NT2/D1 (cell line): Measurements from ENCODE around the gene FTCD.
"Not testable (repeated sequence)": the region's sequence is repeated elsewhere in the genome, so short reads cannot be mapped to it uniquely, and the experiment has no call there.

ENCODE experiments used
- DNase-seq: peaks from one replicate; pipeline ENCODE4 v3.0.0-alpha.2; 2011; ENCODE audit warnings: low read depth, low spot score
- H3K27me3 ChIP-seq: 2 replicates; pipeline ENCODE4 v1.6.0; 2011; ENCODE audit warnings: mild to moderate bottlenecking; ENCODE audit not compliant: insufficient read length, insufficient read depth
- H3K36me3 ChIP-seq: 2 replicates; pipeline ENCODE4 v1.6.1; 2011; ENCODE audit warnings: mild to moderate bottlenecking, low read length, mixed read lengths; ENCODE audit not compliant: insufficient read depth, insufficient read length
- H3K4me1 ChIP-seq: 2 replicates; pipeline ENCODE4 v1.5.1; 2011; ENCODE audit not compliant: insufficient read depth, insufficient read length
- H3K4me3 ChIP-seq: 2 replicates; pipeline ENCODE4 v1.5.1; 2011; ENCODE audit warnings: low read depth; ENCODE audit not compliant: insufficient read length
- H3K9ac ChIP-seq: 2 replicates; pipeline ENCODE4 v1.6.0; 2011; ENCODE audit warnings: low read depth; ENCODE audit not compliant: insufficient read length
- H3K9me3 ChIP-seq: 2 replicates; pipeline ENCODE4 v1.5.1; 2011; ENCODE audit warnings: mild to moderate bottlenecking, low read length; ENCODE audit not compliant: insufficient read depth
- SUZ12 ChIP-seq: IDR thresholded peaks from 2 replicates; pipeline ENCODE4 v1.6.1; 2011; ENCODE audit not compliant: insufficient read length, insufficient read depth; ENCODE audit errors: extremely low read depth
- YY1 ChIP-seq: IDR thresholded peaks from 2 replicates; pipeline ENCODE4 v1.6.1; 2011; ENCODE audit not compliant: insufficient read length, insufficient read depth
- ZNF274 ChIP-seq: IDR thresholded peaks from 2 replicates; pipeline ENCODE4 v1.6.1; 2011; ENCODE audit warnings: mild to moderate bottlenecking, low read depth, low read length

Gene FTCD

GRCh38 chr21:46111193-46111571 lies 44.2 kb downstream of the FTCD start:
- peaks cover 59% of the 10 kb centered on the region for H3K36me3 ChIP-seq
- H3K4me1 ChIP-seq, result peaks cover 15% of the 10 kb centered on the region
- DNase-seq, result no peak
- H3K9me3 ChIP-seq, result peaks cover 43% of the 10 kb centered on the region
- H3K4me3 ChIP-seq, result no peak overlapping the region
- H3K27me3 ChIP-seq, result no peaks in the 10 kb centered on the region
- TF ChIP-seq ZNF274 (no peak), YY1 (no peak), SUZ12 (no peak)
- H3K9ac ChIP-seq, result no peak overlapping the region

GRCh38 chr21:46110499-46111192 lies 44.7 kb downstream of the FTCD start:
- H3K27me3 ChIP-seq, result no peaks in the 10 kb centered on the region
- peaks cover 54% of the 10 kb centered on the region for H3K36me3 ChIP-seq
- peaks cover 48% of the 10 kb centered on the region for H3K9me3 ChIP-seq
- no peak for TF ChIP-seq YY1
- no peak for TF ChIP-seq ZNF274
- no peak for TF ChIP-seq SUZ12
- no peak overlapping the region for H3K4me3 ChIP-seq
- peaks cover 12% of the 10 kb centered on the region for H3K4me1 ChIP-seq
- DNase-seq, result no peak
- no peak overlapping the region for H3K9ac ChIP-seq

GRCh38 chr21:46109313-46110221 lies 45.8 kb downstream of the FTCD start:
- DNase-seq, result no peak
- no peak overlapping the region for H3K4me3 ChIP-seq
- peaks cover 53% of the 10 kb centered on the region for H3K9me3 ChIP-seq
- H3K36me3 ChIP-seq, result peaks cover 43% of the 10 kb centered on the region
- TF ChIP-seq YY1 (no peak), ZNF274 (no peak)
- peak overlapping the region; percentile 6 for H3K9ac ChIP-seq
- no peaks in the 10 kb centered on the region for H3K27me3 ChIP-seq
- H3K4me1 ChIP-seq, result peaks cover 12% of the 10 kb centered on the region

- no peaks in the 10 kb centered on the region for H3K27me3 ChIP-seq
- TF ChIP-seq SUZ12 (no peak), ZNF274 (no peak), YY1 (no peak)
- peaks cover 56% of the 10 kb centered on the region for H3K9me3 ChIP-seq
- no peak overlapping the region for H3K9ac ChIP-seq
- peaks cover 12% of the 10 kb centered on the region for H3K4me1 ChIP-seq
- no peak overlapping the region for H3K4me3 ChIP-seq
- peaks cover 37% of the 10 kb centered on the region for H3K36me3 ChIP-seq
- no peak for DNase-seq
These were observed 46.5 kb downstream of the FTCD start for GRCh38 chr21:46108827-46109312.

GRCh38 chr21:46107376-46107775 lies 48.0 kb downstream of the FTCD start:
- Histone ChIP-seq H3K9me3 (peaks cover 66% of the 10 kb centered on the region), H3K4me1 (peaks cover 12% of the 10 kb centered on the region), H3K36me3 (peaks cover 23% of the 10 kb centered on the region)
- H3K27me3 ChIP-seq, H3K9ac ChIP-seq, H3K4me3 ChIP-seq: not testable (repeated sequence)
- DNase-seq, result peak; percentile 75

- Histone ChIP-seq H3K4me1 (peaks cover 2% of the 10 kb centered on the region), H3K36me3 (peaks cover 8% of the 10 kb centered on the region), H3K9me3 (peaks cover 72% of the 10 kb centered on the region), H3K27me3 (peaks cover 2% of the 10 kb centered on the region), H3K9ac (no peak overlapping the region), H3K4me3 (no peak overlapping the region)
- no peak for DNase-seq
- no peak for TF ChIP-seq ZNF274
- no peak for TF ChIP-seq SUZ12
- no peak for TF ChIP-seq YY1
These were observed 51.3 kb downstream of the FTCD start for GRCh38 chr21:46104104-46104503.

- Histone ChIP-seq H3K4me1 (peaks cover 6% of the 10 kb centered on the region), H3K27me3 (peaks cover 15% of the 10 kb centered on the region), H3K9ac (no peak overlapping the region), H3K4me3 (no peak overlapping the region), H3K9me3 (peaks cover 48% of the 10 kb centered on the region), H3K36me3 (peaks cover 7% of the 10 kb centered on the region)
- TF ChIP-seq SUZ12 (no peak), YY1 (no peak)
- no peak for DNase-seq
These were observed 54.5 kb downstream of the FTCD start for GRCh38 chr21:46100906-46101305.
